ENCODE measurements around the gene ANKDD1A.

DNA sequence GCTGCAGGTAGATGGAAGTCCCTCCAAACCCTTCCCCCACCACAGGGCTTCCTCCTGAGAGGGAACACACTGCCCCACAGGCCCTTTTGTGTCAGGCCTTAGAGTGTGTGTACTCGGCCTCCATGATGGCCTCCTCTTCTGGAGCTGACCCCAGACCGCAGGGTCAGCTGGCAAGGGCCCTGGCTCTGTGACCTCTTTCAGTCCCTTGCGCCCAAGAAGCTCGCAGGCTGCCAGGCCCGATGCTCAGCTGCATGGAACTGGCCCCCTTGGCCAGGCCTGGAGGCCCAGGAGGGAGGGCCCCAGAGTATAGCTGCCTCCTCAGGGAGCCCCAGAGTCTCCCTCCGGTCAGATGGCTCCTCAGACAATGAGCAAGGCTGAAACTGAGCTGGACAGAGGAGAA lies 23.4 kb upstream of the ANKDD1A start:
- TF ChIP-seq CTCF (IDR thresholded peaks at IDR 0.05): no peak
- TF ChIP-seq POLR2A (IDR thresholded peaks at IDR 0.05): no peak

Measured in esophagus squamous epithelium (tissue), 4 donors.